Measurements from ENCODE around the gene PLCH2.

PLCH2 gene

GRCh38 chr1:2477791-2478499 lies 1.9 kb downstream of the PLCH2 start:
- H3K79me2 ChIP-seq (ENCODE audit: insufficient read depth, low read length), result no peaks in the 10 kb centered on the region
- H3K4me2 ChIP-seq (ENCODE audit: low read depth, low read length, poor library complexity, severe bottlenecking), result no peak overlapping the region
- no peaks in the 10 kb centered on the region for H3K27me3 ChIP-seq (ENCODE audit: low read length)
- no peak overlapping the region for H3K27ac ChIP-seq (ENCODE audit: low read depth, low read length)
- H4K20me1 ChIP-seq (ENCODE audit: low read depth, low read length), result no peaks in the 10 kb centered on the region
- no peaks in the 10 kb centered on the region for H3K9me2 ChIP-seq (replicated peaks; ENCODE audit: insufficient read depth, low read length)
- no peak overlapping the region for H3K4me3 ChIP-seq (ENCODE audit: insufficient read depth, low read length, poor library complexity, severe bottlenecking)
- H3K36me3 ChIP-seq (ENCODE audit: low read length), result no peaks in the 10 kb centered on the region
- no peak for TF ChIP-seq CTCF (IDR thresholded peaks at IDR 0.05; ENCODE audit: insufficient read depth, low read length, poor library complexity, severe bottlenecking)
- TF ChIP-seq EZH2phosphoT487 (conservative IDR thresholded peaks at IDR 0.05; ENCODE audit: low read length), result no peak
- H3K9ac ChIP-seq (ENCODE audit: low read length), result no peak overlapping the region
- no peaks in the 10 kb centered on the region for H3K9me3 ChIP-seq (ENCODE audit: insufficient read depth, low read length)
- no peaks in the 10 kb centered on the region for H3F3A ChIP-seq (ENCODE audit: insufficient read depth)
- H2AFZ ChIP-seq (ENCODE audit: low read depth, low read length, severe bottlenecking), result no peak overlapping the region

- no peak for TF ChIP-seq CTCF (IDR thresholded peaks at IDR 0.05; ENCODE audit: insufficient read depth, low read length, poor library complexity, severe bottlenecking)
- no peak for TF ChIP-seq EZH2phosphoT487 (conservative IDR thresholded peaks at IDR 0.05; ENCODE audit: low read length)
- Histone ChIP-seq H3K27me3 (ENCODE audit: low read length) (no peaks in the 10 kb centered on the region), H3K4me3 (ENCODE audit: insufficient read depth, low read length, poor library complexity, severe bottlenecking) (no peak overlapping the region), H3K79me2 (ENCODE audit: insufficient read depth, low read length) (no peaks in the 10 kb centered on the region), H3K9me3 (ENCODE audit: insufficient read depth, low read length) (no peaks in the 10 kb centered on the region), H3K27ac (ENCODE audit: low read depth, low read length) (no peak overlapping the region), H3K9ac (ENCODE audit: low read length) (no peak overlapping the region), H3K36me3 (ENCODE audit: low read length) (no peaks in the 10 kb centered on the region), H3F3A (ENCODE audit: insufficient read depth) (no peaks in the 10 kb centered on the region), H4K20me1 (ENCODE audit: low read depth, low read length) (no peaks in the 10 kb centered on the region), H3K4me2 (ENCODE audit: low read depth, low read length, poor library complexity, severe bottlenecking) (no peak overlapping the region), H3K9me2 (replicated peaks; ENCODE audit: insufficient read depth, low read length) (no peaks in the 10 kb centered on the region), H2AFZ (ENCODE audit: low read depth, low read length, severe bottlenecking) (no peak overlapping the region)
Observed at GRCh38 chr1:2479186-2479585, 3.1 kb downstream of the PLCH2 start.

GRCh38 chr1:2479618-2480017 lies 3.5 kb downstream of the PLCH2 start:
- Histone ChIP-seq H3K4me2 (ENCODE audit: low read depth, low read length, poor library complexity, severe bottlenecking) (no peak overlapping the region), H3F3A (ENCODE audit: insufficient read depth) (no peaks in the 10 kb centered on the region), H3K27ac (ENCODE audit: low read depth, low read length) (no peak overlapping the region), H4K20me1 (ENCODE audit: low read depth, low read length) (no peaks in the 10 kb centered on the region), H3K4me3 (ENCODE audit: insufficient read depth, low read length, poor library complexity, severe bottlenecking) (no peak overlapping the region), H3K9me3 (ENCODE audit: insufficient read depth, low read length) (no peaks in the 10 kb centered on the region), H3K79me2 (ENCODE audit: insufficient read depth, low read length) (no peaks in the 10 kb centered on the region), H3K9me2 (replicated peaks; ENCODE audit: insufficient read depth, low read length) (no peaks in the 10 kb centered on the region), H2AFZ (ENCODE audit: low read depth, low read length, severe bottlenecking) (no peak overlapping the region), H3K36me3 (ENCODE audit: low read length) (no peaks in the 10 kb centered on the region), H3K27me3 (ENCODE audit: low read length) (no peaks in the 10 kb centered on the region), H3K9ac (ENCODE audit: low read length) (no peak overlapping the region)
- TF ChIP-seq EZH2phosphoT487 (conservative IDR thresholded peaks at IDR 0.05; ENCODE audit: low read length) (no peak), CTCF (IDR thresholded peaks at IDR 0.05; ENCODE audit: insufficient read depth, low read length, poor library complexity, severe bottlenecking) (no peak)
